Subcutaneous abdominal adipose tissue (tissue), 5 donors: ENCODE measurements around the gene DNAJC1.

Source experiments
- H3K27ac ChIP-seq: one replicate; pipeline ENCODE4 v1.7.0; 2013; ENCODE audit warnings: low read depth, mild to moderate bottlenecking, inconsistent platforms, low read length, moderate library complexity
- H3K27me3 ChIP-seq, 5 donors: one replicate each; pipeline ENCODE4 v1.7.0; 2013; ENCODE audit warnings: low read length in 5 of 5, inconsistent platforms in 1 of 5; ENCODE audit not compliant: control insufficient read depth in 5 of 5, insufficient read depth in 4 of 5
- H3K36me3 ChIP-seq, 5 donors: one replicate each; pipeline ENCODE4 v1.7.0; 2013; ENCODE audit warnings: low read length in 5 of 5; ENCODE audit not compliant: control insufficient read depth in 5 of 5, insufficient read depth in 5 of 5
- H3K4me1 ChIP-seq, 5 donors: one replicate each; pipeline ENCODE4 v1.7.0; 2013; ENCODE audit warnings: low read length in 5 of 5, mild to moderate bottlenecking in 3 of 5, moderate library complexity in 1 of 5; ENCODE audit not compliant: control insufficient read depth in 5 of 5, insufficient read depth in 5 of 5
- H3K4me3 ChIP-seq, 5 donors: one replicate each; pipeline ENCODE4 v1.7.0; 2013; ENCODE audit warnings: low read length in 5 of 5, low read depth in 1 of 5
- H3K9ac ChIP-seq, 5 donors: one replicate each; pipeline ENCODE4 v1.7.0; 2013; ENCODE audit warnings: low read length in 5 of 5, mild to moderate bottlenecking in 4 of 5, moderate library complexity in 3 of 5
- H3K9me3 ChIP-seq, 5 donors: one replicate each; pipeline ENCODE4 v1.7.0; 2013; ENCODE audit warnings: low read length in 5 of 5; ENCODE audit not compliant: control insufficient read depth in 5 of 5
- donor health status: healthy.
- donor health status: healthy.
- donor health status: healthy.
- donor health status: healthy.
- donor health status: healthy.

Gene DNAJC1

DNA sequence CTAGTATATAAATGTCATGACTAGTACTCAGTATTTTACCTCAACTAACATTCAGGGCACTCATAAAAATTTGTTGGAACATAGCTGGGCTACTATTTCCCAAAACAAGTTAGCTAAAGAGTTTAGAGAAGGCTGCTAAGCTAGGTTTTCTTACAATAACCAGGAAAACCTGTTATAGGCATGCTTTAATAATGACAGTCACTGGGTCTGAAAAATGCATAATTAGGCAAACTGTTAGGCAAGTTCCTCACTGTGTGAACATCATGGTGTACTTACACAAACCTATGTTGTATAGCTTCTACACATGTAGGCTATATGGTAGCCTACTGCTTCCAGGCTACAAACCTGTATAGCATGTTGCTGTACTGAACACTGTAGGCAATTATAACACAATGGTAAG, 79.0 kb downstream of the DNAJC1 start:
- Histone ChIP-seq H3K4me1 (peaks cover 0 to 16% (median 0%) of the 10 kb centered on the region in 5 donors), H3K9ac (no peak overlapping the region), H3K9me3 (no peaks in the 10 kb centered on the region), H3K4me3 (no peak overlapping the region), H3K27ac (no peak overlapping the region), H3K36me3 (no peaks in the 10 kb centered on the region), H3K27me3 (no peaks in the 10 kb centered on the region)

DNA sequence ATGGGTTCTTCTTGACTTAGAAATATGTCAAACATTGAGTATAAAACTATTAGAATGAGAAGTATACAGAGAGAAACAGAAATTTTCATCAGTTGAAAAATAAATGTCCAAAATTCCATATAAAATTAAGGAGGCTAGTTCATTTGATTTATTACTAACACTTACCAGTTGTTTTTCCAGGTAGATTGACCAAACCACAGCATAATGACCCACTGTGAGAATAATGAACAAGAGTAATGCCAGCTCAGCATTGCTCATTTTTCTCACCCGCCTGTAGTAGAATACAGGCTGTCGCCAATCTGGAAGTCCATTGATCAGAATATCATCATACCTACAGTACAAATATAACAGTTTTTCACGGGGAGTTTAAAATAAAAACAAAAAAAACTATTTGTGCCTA, 82.9 kb downstream of the DNAJC1 start:
- no peak overlapping the region for H3K4me3 ChIP-seq
- no peaks in the 10 kb centered on the region for H3K9me3 ChIP-seq
- no peaks in the 10 kb centered on the region for H3K4me1 ChIP-seq
- no peaks in the 10 kb centered on the region for H3K27me3 ChIP-seq
- H3K9ac ChIP-seq: no peak overlapping the region
- peaks cover 0 to 4% (median 0%) of the 10 kb centered on the region in 5 donors for H3K36me3 ChIP-seq
- H3K27ac ChIP-seq: no peak overlapping the region

DNA sequence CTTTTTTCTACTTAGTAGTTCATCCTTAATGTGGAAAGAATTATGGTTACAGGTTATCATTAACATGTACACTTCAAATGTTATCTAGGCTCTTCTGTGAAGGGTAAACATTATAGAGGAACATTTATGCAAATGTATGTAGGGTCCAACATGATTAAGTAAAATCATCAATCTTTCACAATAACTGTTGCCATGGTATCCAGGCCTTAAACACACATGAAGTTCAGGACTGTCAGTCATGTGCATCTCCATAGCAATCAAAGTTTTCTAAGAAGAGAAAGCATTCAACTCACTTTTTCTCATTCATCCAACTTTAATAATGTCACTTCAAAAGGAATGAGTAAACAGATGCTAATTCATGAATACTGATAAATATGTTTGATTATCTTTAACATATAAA, 83.6 kb downstream of the DNAJC1 start:
- H3K9me3 ChIP-seq: no peaks in the 10 kb centered on the region
- H3K36me3 ChIP-seq: peaks cover 0 to 4% (median 0%) of the 10 kb centered on the region in 5 donors
- no peaks in the 10 kb centered on the region for H3K4me1 ChIP-seq
- H3K4me3 ChIP-seq: no peak overlapping the region
- no peaks in the 10 kb centered on the region for H3K27me3 ChIP-seq
- H3K9ac ChIP-seq: no peak overlapping the region
- H3K27ac ChIP-seq: no peak overlapping the region

DNA sequence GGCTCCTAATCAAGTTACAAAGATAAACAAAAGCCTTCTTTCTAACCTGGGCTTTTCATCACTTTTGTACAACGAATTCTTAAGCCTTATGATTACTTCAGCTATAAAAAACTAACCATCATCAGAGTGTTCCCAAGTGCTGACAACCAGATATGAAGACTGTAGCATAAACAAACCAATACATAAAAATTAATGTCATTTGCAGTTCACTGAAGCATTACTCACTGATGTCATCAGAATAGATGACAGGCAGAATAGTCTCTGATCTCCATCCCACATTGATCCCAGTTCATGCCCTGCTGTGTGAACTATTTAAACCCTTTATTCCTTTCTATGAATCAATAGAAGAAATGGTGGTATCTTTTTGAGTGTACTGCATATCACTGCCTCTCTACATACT, 84.4 kb downstream of the DNAJC1 start:
- no peak overlapping the region for H3K27ac ChIP-seq
- H3K4me3 ChIP-seq: no peak overlapping the region
- H3K27me3 ChIP-seq: no peaks in the 10 kb centered on the region
- peaks cover 0 to 4% (median 0%) of the 10 kb centered on the region in 5 donors for H3K36me3 ChIP-seq
- H3K9ac ChIP-seq: no peak overlapping the region
- no peaks in the 10 kb centered on the region for H3K9me3 ChIP-seq
- no peaks in the 10 kb centered on the region for H3K4me1 ChIP-seq

DNA sequence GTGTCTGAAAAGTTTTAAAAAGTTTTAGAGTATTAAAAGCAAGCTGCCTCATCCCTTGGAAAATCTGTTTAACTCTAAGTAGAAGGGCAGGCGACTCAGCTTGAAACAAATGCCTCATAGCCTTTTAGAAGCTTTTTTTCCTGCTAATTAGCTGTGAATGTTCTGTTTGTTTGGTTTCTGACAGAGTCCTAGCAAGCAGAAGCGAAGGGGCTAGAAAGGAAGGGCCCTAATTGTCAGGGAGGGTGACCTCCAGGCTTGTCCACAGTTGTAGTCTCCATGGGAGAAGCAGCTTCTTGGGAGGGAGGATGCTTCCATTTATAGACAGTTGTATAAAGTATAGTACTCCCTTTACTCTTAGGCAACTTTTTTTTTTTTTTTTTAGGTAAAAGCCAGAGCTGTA, 90.9 kb downstream of the DNAJC1 start:
- Histone ChIP-seq H3K9ac (no peak overlapping the region), H3K4me1 (no peaks in the 10 kb centered on the region), H3K9me3 (no peaks in the 10 kb centered on the region), H3K4me3 (no peak overlapping the region), H3K36me3 (peaks cover 0 to 8% (median 2%) of the 10 kb centered on the region in 5 donors), H3K27me3 (no peaks in the 10 kb centered on the region), H3K27ac (no peak overlapping the region)

DNA sequence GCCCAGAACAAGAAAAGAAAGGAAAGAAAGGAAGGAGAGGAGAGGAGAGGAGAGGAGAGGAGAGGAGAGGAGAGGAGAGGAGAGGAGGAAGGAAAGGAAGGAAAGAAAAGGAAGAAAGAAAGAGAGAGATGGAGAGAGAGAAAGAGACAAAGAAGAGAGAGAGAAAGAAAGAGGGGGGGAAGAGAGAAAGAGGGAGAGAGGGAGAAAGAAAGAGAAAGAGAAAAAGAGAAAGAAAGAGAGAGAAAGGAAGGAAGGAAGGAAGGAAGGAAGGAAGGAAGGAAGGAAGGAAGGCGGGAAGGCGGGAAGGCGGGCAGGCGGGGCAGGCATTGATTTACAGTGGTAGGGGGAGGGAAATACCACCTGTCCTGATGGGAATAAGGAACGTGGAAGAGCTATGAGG, 92.7 kb downstream of the DNAJC1 start:
- H3K27me3 ChIP-seq: no peaks in the 10 kb centered on the region
- H3K9me3 ChIP-seq: no peaks in the 10 kb centered on the region
- no peak overlapping the region for H3K4me3 ChIP-seq
- peaks cover 0 to 8% (median 2%) of the 10 kb centered on the region in 5 donors for H3K36me3 ChIP-seq
- H3K4me1 ChIP-seq: no peaks in the 10 kb centered on the region
- H3K27ac ChIP-seq: no peak overlapping the region
- no peak overlapping the region for H3K9ac ChIP-seq

DNA sequence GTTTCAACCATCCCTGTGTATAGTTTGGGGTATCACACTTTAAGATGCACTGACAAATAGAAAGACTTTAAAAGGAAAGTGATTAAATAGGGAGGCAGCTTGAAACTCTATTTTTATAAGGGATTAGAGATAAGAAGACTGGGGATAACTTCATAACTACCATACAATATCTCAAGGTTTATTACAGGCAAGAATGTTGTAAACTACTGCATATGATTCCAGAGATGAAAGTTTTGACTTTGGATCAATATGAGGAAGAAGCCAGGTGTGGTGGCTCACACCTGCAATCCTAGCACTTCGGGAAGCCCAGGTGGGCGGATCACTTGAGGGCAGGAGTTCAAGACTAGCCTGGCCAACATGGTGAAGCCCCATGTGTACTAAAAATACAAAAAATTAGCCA, 96.1 kb downstream of the DNAJC1 start:
- Histone ChIP-seq H3K36me3 (peaks cover 3 to 14% (median 5%) of the 10 kb centered on the region in 5 donors), H3K4me1 (no peaks in the 10 kb centered on the region), H3K9me3 (no peaks in the 10 kb centered on the region), H3K27ac (no peak overlapping the region), H3K9ac (no peak overlapping the region), H3K27me3 (no peaks in the 10 kb centered on the region), H3K4me3 (no peak overlapping the region)

DNA sequence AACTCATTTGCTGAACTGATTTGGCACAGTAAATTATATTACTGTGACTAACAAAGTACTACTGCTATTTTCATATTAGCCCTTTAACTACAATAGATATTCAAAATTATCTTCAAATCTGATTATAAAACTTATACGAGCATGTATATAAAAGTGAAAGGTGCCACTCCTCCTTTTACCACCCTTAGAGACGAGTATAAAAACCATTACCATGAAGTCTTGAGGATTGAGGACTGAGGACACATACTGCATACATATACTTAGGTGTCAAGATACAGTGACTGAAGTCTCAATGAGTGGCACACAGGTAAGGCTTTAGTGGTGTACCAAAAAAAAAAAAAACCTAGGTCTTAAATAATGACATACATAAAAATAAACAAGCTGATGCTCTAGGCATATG, 98.6 kb downstream of the DNAJC1 start:
- no peak overlapping the region for H3K9ac ChIP-seq
- no peak overlapping the region for H3K4me3 ChIP-seq
- H3K27me3 ChIP-seq: no peaks in the 10 kb centered on the region
- H3K27ac ChIP-seq: no peak overlapping the region
- no peaks in the 10 kb centered on the region for H3K9me3 ChIP-seq
- H3K36me3 ChIP-seq: peaks cover 3 to 14% (median 4%) of the 10 kb centered on the region in 5 donors
- H3K4me1 ChIP-seq: no peaks in the 10 kb centered on the region

DNA sequence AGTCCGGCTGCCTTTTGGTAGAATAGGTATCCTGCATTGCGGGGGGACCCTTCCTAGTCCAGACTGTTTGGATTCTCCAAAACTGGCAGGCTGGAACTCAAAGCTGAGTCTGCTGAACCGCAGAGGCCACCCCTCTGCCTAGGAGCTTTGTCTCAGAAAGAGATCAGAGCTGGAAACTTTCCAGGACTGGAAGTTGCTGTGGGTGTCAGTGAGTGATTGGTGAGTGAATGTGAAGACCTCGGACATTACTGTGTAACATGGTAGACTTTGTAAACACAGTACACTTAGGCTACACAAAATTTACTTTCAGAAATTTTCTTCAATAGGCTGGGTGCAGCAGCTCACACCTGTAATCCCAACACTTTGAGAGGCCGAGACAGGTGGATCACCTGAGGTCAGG, 103.8 kb downstream of the DNAJC1 start:
- Histone ChIP-seq H3K4me3 (no peak overlapping the region), H3K27ac (no peak overlapping the region), H3K9ac (no peak overlapping the region), H3K4me1 (no peaks in the 10 kb centered on the region), H3K36me3 (peaks cover 10 to 21% (median 14%) of the 10 kb centered on the region in 5 donors), H3K27me3 (no peaks in the 10 kb centered on the region), H3K9me3 (peaks cover 0 to under 1% (median 0%) of the 10 kb centered on the region in 5 donors)

DNA sequence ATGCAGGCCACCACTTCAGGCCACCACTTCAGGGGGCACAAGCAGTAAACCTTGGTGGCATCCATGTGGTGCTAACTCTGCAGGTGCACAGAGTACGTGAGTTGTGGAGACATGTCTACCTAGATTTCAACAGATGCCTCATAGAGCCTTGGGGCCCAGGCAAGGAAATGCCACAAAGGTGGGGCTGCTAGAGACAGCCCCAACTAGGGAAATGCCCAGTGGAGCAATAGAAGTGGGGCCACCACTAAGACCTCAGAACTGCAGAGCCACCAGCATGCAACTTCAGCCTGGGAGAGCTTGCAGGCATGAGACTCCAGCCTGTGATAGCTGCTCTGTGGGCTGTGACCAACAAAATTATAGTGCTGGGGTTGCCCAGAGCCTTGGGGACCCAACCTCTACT, 107.6 kb downstream of the DNAJC1 start:
- H3K4me1 ChIP-seq: no peaks in the 10 kb centered on the region
- no peaks in the 10 kb centered on the region for H3K27me3 ChIP-seq
- H3K36me3 ChIP-seq: peaks cover 7 to 24% (median 20%) of the 10 kb centered on the region in 5 donors
- no peak overlapping the region for H3K9ac ChIP-seq
- no peak overlapping the region for H3K4me3 ChIP-seq
- H3K27ac ChIP-seq: no peak overlapping the region
- peaks cover 6 to 29% (median 11%) of the 10 kb centered on the region in 5 donors for H3K9me3 ChIP-seq
